Mucosa of rectum (tissue), 2 donors: ENCODE results near the gene GPR107.

Experiments used
- H3K27ac ChIP-seq, 2 donors: one replicate each; pipeline ENCODE4 v1.7.0; 2013; ENCODE audit warnings: inconsistent platforms in 2 of 2, low read depth in 2 of 2, low read length in 2 of 2
- H3K27me3 ChIP-seq, 2 donors: one replicate each; pipeline ENCODE4 v1.7.0; 2013; ENCODE audit warnings: low read length in 2 of 2; ENCODE audit not compliant: control insufficient read depth in 2 of 2, insufficient read depth in 2 of 2
- H3K36me3 ChIP-seq, 2 donors: one replicate each; pipeline ENCODE4 v1.7.0; 2013; ENCODE audit warnings: low read length in 2 of 2; ENCODE audit not compliant: control insufficient read depth in 2 of 2, insufficient read depth in 2 of 2
- H3K4me1 ChIP-seq, 2 donors: one replicate each; pipeline ENCODE4 v1.7.0; 2013; ENCODE audit warnings: low read length in 2 of 2, mild to moderate bottlenecking in 1 of 2; ENCODE audit not compliant: control insufficient read depth in 2 of 2, insufficient read depth in 2 of 2
- H3K4me3 ChIP-seq, 2 donors: one replicate each; pipeline ENCODE4 v1.7.0; 2013; ENCODE audit warnings: low read length in 2 of 2
- H3K9ac ChIP-seq, 2 donors: one replicate each; pipeline ENCODE4 v1.7.0; 2013; ENCODE audit warnings: low read length in 2 of 2, low read depth in 1 of 2, mild to moderate bottlenecking in 1 of 2
- H3K9me3 ChIP-seq, 2 donors: one replicate each; pipeline ENCODE4 v1.7.0; 2013; ENCODE audit warnings: low read length in 2 of 2; ENCODE audit not compliant: control insufficient read depth in 2 of 2
- donor health status: healthy.
- donor health status: Normal muscosa, but diverticular disease.

GPR107 gene

GRCh38 chr9:130084337-130084736 lies 30.6 kb downstream of the GPR107 start:
- H3K27ac ChIP-seq, result no peak overlapping the region
- no peak overlapping the region for H3K4me3 ChIP-seq
- peaks cover 40 to 44% of the 10 kb centered on the region in 2 donors for H3K36me3 ChIP-seq
- H3K4me1 ChIP-seq, result no peaks in the 10 kb centered on the region
- H3K9me3 ChIP-seq, result no peaks in the 10 kb centered on the region
- H3K9ac ChIP-seq, result no peak overlapping the region
- no peaks in the 10 kb centered on the region for H3K27me3 ChIP-seq

DNA sequence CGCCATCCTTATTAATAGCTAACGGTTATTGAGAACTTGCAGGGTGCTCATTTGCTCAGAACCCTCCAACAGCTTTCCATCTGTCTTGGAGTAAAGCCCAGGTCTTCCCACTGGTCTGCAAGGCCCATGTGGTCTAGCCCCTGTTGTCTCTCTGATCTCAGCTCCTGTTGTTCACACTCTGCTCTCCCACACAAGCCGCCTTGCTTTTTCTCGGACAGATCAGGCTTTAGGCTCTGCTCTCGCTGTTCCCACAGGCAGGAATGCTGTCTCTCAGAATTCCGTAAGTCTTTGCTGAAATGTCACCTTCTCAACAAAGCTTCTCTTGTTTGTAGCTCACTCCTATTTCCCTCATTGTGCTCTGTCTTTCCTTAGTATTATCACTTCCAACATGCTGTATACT lies 34.3 kb downstream of the GPR107 start:
- H3K9me3 ChIP-seq, result no peaks in the 10 kb centered on the region
- H3K4me3 ChIP-seq, result no peak overlapping the region
- H3K27me3 ChIP-seq, result no peaks in the 10 kb centered on the region
- H3K27ac ChIP-seq, result no peak overlapping the region
- H3K36me3 ChIP-seq, result peaks cover 35 to 44% of the 10 kb centered on the region in 2 donors
- H3K9ac ChIP-seq, result no peak overlapping the region
- no peaks in the 10 kb centered on the region for H3K4me1 ChIP-seq

DNA sequence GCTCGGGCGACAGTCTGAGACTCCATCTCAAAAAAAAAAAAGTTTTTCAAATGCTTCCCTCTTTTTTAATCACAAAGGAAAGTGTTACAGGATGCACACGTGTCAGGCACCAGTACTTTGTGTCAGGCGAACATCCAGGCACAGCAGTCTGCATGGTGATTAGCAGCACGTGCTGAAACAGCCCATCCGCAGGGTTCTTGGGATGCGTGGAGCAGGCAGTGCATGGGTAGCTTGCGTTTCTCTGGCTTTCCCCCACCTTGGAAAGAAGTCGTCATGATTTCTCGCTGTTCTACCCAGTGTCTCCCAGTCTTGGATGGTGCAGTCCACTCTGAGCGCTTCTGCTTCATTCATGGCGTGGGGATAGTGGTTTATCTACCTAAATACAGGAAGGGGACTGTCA lies 35.4 kb downstream of the GPR107 start:
- Histone ChIP-seq H3K27ac (no peak overlapping the region), H3K4me1 (no peaks in the 10 kb centered on the region), H3K9ac (no peak overlapping the region), H3K36me3 (peaks cover 38 to 49% of the 10 kb centered on the region in 2 donors), H3K4me3 (no peak overlapping the region), H3K27me3 (no peaks in the 10 kb centered on the region), H3K9me3 (no peaks in the 10 kb centered on the region)

DNA sequence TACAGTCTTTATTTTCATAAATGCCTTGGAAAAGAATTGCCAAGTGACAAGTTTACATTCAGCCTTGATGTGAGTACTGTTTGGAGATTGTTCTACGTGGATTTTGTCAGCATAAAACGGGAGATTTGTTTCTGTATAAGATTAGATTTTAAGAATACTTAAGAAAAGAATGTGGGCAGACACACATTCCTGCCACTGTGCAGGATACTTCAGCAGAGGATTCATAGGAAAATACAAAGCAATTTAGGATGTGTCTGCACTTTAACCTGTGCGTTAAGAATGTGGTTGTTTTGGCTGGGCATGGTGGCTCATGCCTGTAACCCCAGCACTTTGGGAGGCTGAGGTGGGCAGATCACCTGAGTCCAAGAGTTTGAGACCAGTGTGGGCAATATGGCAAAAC lies 37.2 kb downstream of the GPR107 start:
- H3K36me3 ChIP-seq, result peaks cover 43 to 47% of the 10 kb centered on the region in 2 donors
- H3K9ac ChIP-seq, result no peak overlapping the region
- H3K4me3 ChIP-seq, result no peak overlapping the region
- H3K27me3 ChIP-seq, result no peaks in the 10 kb centered on the region
- no peak overlapping the region for H3K27ac ChIP-seq
- no peaks in the 10 kb centered on the region for H3K9me3 ChIP-seq
- H3K4me1 ChIP-seq, result no peaks in the 10 kb centered on the region

GRCh38 chr9:130092910-130093309 lies 39.2 kb downstream of the GPR107 start:
- H3K9me3 ChIP-seq, result no peaks in the 10 kb centered on the region
- no peak overlapping the region for H3K9ac ChIP-seq
- peaks cover 40 to 52% of the 10 kb centered on the region in 2 donors for H3K36me3 ChIP-seq
- H3K4me3 ChIP-seq, result no peak overlapping the region
- H3K27ac ChIP-seq, result no peak overlapping the region
- no peaks in the 10 kb centered on the region for H3K27me3 ChIP-seq
- H3K4me1 ChIP-seq, result no peaks in the 10 kb centered on the region

DNA sequence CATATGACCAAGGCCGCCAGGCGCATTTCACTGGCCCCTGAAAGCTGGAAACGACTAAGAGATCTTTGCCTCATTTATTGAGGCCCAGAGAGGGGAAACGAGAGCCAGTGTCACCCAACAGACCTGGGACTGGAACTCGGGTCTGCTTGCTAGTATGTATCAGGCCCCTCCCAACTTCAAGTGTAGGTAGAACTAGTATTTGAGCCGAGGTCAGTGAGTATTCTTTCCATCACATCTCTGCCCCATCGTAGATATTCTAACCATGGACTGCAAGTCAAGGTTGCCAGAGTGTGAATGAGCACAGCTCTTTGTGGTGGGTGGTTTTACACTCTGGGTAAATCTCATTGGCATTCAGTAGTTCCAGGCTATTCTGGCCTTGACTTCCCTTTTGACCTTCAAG lies 42.2 kb downstream of the GPR107 start:
- Histone ChIP-seq H3K36me3 (peaks cover 35 to 53% of the 10 kb centered on the region in 2 donors), H3K27ac (no peak overlapping the region), H3K4me1 (no peaks in the 10 kb centered on the region), H3K9me3 (no peaks in the 10 kb centered on the region), H3K9ac (no peak overlapping the region), H3K4me3 (no peak overlapping the region), H3K27me3 (no peaks in the 10 kb centered on the region)

DNA sequence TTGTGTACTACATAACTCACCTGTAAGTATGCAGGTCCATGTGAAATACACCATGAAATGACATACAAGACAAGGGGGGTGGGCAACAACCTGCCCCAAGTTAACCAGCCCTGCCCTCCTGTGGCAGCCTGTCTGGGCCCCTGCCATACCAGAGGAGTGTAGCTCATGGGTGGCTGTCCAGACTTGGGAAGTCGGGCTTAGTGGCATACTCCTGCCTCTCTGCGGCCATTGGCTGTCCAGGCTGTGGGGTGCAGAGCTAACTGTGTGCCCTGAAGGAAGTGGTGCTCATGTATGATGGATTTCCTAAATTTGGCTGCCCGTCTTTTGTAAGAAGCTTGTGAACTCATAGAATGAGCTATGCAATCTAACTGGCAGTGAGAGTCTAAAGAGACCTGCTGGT lies 47.0 kb downstream of the GPR107 start:
- Histone ChIP-seq H3K9me3 (no peaks in the 10 kb centered on the region), H3K27me3 (no peaks in the 10 kb centered on the region), H3K4me3 (no peak overlapping the region), H3K27ac (no peak overlapping the region), H3K36me3 (peaks cover 55 to 70% of the 10 kb centered on the region in 2 donors), H3K4me1 (no peaks in the 10 kb centered on the region), H3K9ac (no peak overlapping the region)

GRCh38 chr9:130101915-130102314 lies 48.2 kb downstream of the GPR107 start:
- peaks cover 58 to 64% of the 10 kb centered on the region in 2 donors for H3K36me3 ChIP-seq
- H3K9ac ChIP-seq, result no peak overlapping the region
- no peaks in the 10 kb centered on the region for H3K4me1 ChIP-seq
- H3K4me3 ChIP-seq, result no peak overlapping the region
- H3K9me3 ChIP-seq, result no peaks in the 10 kb centered on the region
- H3K27ac ChIP-seq, result no peak overlapping the region
- no peaks in the 10 kb centered on the region for H3K27me3 ChIP-seq

GRCh38 chr9:130104491-130105193 lies 50.9 kb downstream of the GPR107 start:
- Histone ChIP-seq H3K4me1 (no peaks in the 10 kb centered on the region), H3K9me3 (no peaks in the 10 kb centered on the region), H3K9ac (no peak overlapping the region), H3K4me3 (no peak overlapping the region), H3K36me3 (peaks cover 59 to 68% of the 10 kb centered on the region in 2 donors), H3K27me3 (no peaks in the 10 kb centered on the region), H3K27ac (no peak overlapping the region)

DNA sequence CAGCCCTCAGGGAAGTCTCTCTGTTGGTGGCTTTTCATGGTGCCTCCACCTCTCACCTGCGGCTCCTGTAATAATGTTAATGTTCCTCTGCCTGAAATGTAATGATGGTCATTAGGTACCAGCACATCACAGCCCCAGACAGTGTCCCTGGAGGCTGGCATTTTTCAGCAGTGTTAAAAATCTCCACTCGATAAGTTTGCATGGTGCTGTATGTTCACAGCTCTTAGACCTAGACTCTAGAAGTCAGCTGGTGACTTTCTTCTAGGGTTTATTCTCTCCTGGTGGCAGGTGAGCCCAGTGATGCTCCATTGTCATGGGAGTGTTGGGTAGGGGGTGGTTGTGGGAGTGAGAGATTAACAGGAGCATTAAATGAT lies 53.1 kb downstream of the GPR107 start:
- Histone ChIP-seq H3K36me3 (peaks cover 52 to 67% of the 10 kb centered on the region in 2 donors), H3K27ac (no peak overlapping the region), H3K9me3 (no peaks in the 10 kb centered on the region), H3K27me3 (no peaks in the 10 kb centered on the region), H3K9ac (no peak overlapping the region), H3K4me3 (no peak overlapping the region), H3K4me1 (no peaks in the 10 kb centered on the region)
